HepG2 (cell line): ENCODE results near the gene ZNF444. TPM values are rescaled to one million over a fixed set of nuclear protein-coding genes. Genes with fewer than 3 reads are reported as not detected.

ENCODE experiments used
- FIP1L1 ChIP-seq: fragments of 200-400 bp; formaldehyde crosslinking; IDR thresholded peaks from 2 replicates; pipeline ENCODE4 v1.6.1; 2018; ENCODE audit warnings: low read depth, mild to moderate bottlenecking, low read length, moderate library complexity, borderline replicate concordance; ENCODE audit not compliant: insufficient read depth
- FOXK1 ChIP-seq: sonication (generic); formaldehyde crosslinking; IDR thresholded peaks from 2 replicates; pipeline ENCODE4 v1.4.0; 2020; ENCODE audit warnings: low read depth, missing genetic modification reagents, borderline replicate concordance
- FOXK2 ChIP-seq: fragments of 450-650 bp; IDR thresholded peaks from 2 replicates; pipeline ENCODE4 v1.6.1; 2016
- HOXD1 ChIP-seq: sonication (generic); formaldehyde crosslinking; IDR thresholded peaks from 2 replicates; pipeline ENCODE4 v1.5.0; 2020; ENCODE audit warnings: missing genetic modification reagents
- KLF16 ChIP-seq, 2 experiments: sonication (generic) in 1 of 2; formaldehyde crosslinking in 1 of 2; IDR thresholded peaks; 2 replicates each; pipeline versions ENCODE4 v1.6.1 to v1.8.0; 2016 to 2023; ENCODE audit warnings: missing genetic modification reagents in 2 of 2, missing compliant biosample characterization in 1 of 2
- MBD4 ChIP-seq: IDR thresholded peaks from 2 replicates; pipeline ENCODE4 v1.6.1; 2012; ENCODE audit warnings: low read length, inconsistent platforms, borderline replicate concordance
- MZF1 ChIP-seq: sonication (generic); formaldehyde crosslinking; IDR thresholded peaks from 2 replicates; pipeline ENCODE4 v1.8.1; 2023; ENCODE audit warnings: mild to moderate bottlenecking, missing genetic modification reagents, borderline replicate concordance
- NR2C2 ChIP-seq: sonication (generic); formaldehyde crosslinking; IDR thresholded peaks from 2 replicates; pipeline ENCODE4 v1.4.0; 2020; ENCODE audit warnings: missing genetic modification reagents, mild to moderate bottlenecking, moderate library complexity, borderline replicate concordance
- SP4 ChIP-seq: sonication (generic); formaldehyde crosslinking; IDR thresholded peaks from 2 replicates; pipeline ENCODE4 v1.8.1; 2023; ENCODE audit warnings: mild to moderate bottlenecking, missing genetic modification reagents
- TCF12 ChIP-seq, 2 experiments: fragments of 450-650 bp in 1 of 2; sonication (generic) in 1 of 2; formaldehyde crosslinking in 1 of 2; IDR thresholded peaks; 2 replicates each; pipeline versions ENCODE4 v1.6.1 to v1.8.0; 2017 to 2022; ENCODE audit warnings: antibody characterized with exemption in 1 of 2, mild to moderate bottlenecking in 1 of 2, missing genetic modification reagents in 1 of 2, moderate library complexity in 1 of 2
- ZBTB46 ChIP-seq: sonication (generic); formaldehyde crosslinking; IDR thresholded peaks from 2 replicates; pipeline ENCODE4 v1.4.0; 2020; ENCODE audit warnings: mild to moderate bottlenecking, missing genetic modification reagents, borderline replicate concordance
- ZNF34 ChIP-seq: sonication (generic); formaldehyde crosslinking; IDR thresholded peaks from 2 replicates; pipeline ENCODE4 v1.4.0; 2020; ENCODE audit warnings: mild to moderate bottlenecking, missing genetic modification reagents, borderline replicate concordance
- ZNF552 ChIP-seq: sonication (generic); formaldehyde crosslinking; IDR thresholded peaks from 2 replicates; pipeline ENCODE4 v1.9.0; 2022; ENCODE audit warnings: missing genetic modification reagents, mild to moderate bottlenecking, borderline replicate concordance
- ZNF574 ChIP-seq: sonication (generic); formaldehyde crosslinking; IDR thresholded peaks from 2 replicates; pipeline ENCODE4 v1.4.0; 2020; ENCODE audit warnings: missing genetic modification reagents
- ZNF589 ChIP-seq: sonication (generic); formaldehyde crosslinking; conservative IDR thresholded peaks from 2 replicates; pipeline ENCODE4 v1.8.0; 2022; ENCODE audit warnings: mild to moderate bottlenecking, moderate library complexity, missing genetic modification reagents
- ZNF746 ChIP-seq: sonication (generic); formaldehyde crosslinking; IDR thresholded peaks from 2 replicates; pipeline ENCODE4 v1.8.0; 2022; ENCODE audit warnings: mild to moderate bottlenecking, missing genetic modification reagents
- ZNF839 ChIP-seq: sonication (generic); formaldehyde crosslinking; IDR thresholded peaks from 2 replicates; pipeline ENCODE4 v1.4.0; 2020; ENCODE audit warnings: missing genetic modification reagents, mild to moderate bottlenecking, borderline replicate concordance
- polyA plus RNA-seq, 8 experiments: library from polyadenylated mRNA; depleted of rRNA in 3 of 8; stranded (reverse) in 7 of 8; unstranded in 1 of 8; fragments of >200 nt; fragmentation: Illumina TruSeq in 4 of 8; extraction: Trizol in 4 of 8; gene quantifications; 2 replicates each; pipeline versions ENCODE4 v1.2.1 to v1.2.3, GENCODE V29; 2011 to 2016; ENCODE audit warnings: low read depth in 4 of 8, missing spikeins in 1 of 8, mixed read lengths in 1 of 8; ENCODE audit not compliant: insufficient read depth in 1 of 8
- total RNA-seq, 5 experiments: library from RNA; depleted of rRNA; stranded (reverse); fragments of >200 nt; fragmentation: Illumina TruSeq; extraction: Trizol; gene quantifications; 2 replicates each; pipeline ENCODE4 v1.2.3, GENCODE V29; 2016; ENCODE audit warnings: low read depth in 1 of 5
- TF ChIP-seq, protein P1 (sequence below): sonication (generic); formaldehyde crosslinking; IDR thresholded peaks from 2 replicates; pipeline ENCODE4 v1.4.0; 2020; ENCODE audit warnings: mild to moderate bottlenecking, missing genetic modification reagents
- TF ChIP-seq, protein P2 (sequence below): sonication (generic); formaldehyde crosslinking; IDR thresholded peaks from 2 replicates; pipeline ENCODE4 v1.5.0; 2020; ENCODE audit warnings: mild to moderate bottlenecking, missing genetic modification reagents

The ZNF444 gene
- total and polyA plus RNA-seq, 2 of the 13 experiments (the other 11 are each of a cell fraction or from before 2014, with no cell fraction given) = 27.4 to 30.3 TPM

DNA sequence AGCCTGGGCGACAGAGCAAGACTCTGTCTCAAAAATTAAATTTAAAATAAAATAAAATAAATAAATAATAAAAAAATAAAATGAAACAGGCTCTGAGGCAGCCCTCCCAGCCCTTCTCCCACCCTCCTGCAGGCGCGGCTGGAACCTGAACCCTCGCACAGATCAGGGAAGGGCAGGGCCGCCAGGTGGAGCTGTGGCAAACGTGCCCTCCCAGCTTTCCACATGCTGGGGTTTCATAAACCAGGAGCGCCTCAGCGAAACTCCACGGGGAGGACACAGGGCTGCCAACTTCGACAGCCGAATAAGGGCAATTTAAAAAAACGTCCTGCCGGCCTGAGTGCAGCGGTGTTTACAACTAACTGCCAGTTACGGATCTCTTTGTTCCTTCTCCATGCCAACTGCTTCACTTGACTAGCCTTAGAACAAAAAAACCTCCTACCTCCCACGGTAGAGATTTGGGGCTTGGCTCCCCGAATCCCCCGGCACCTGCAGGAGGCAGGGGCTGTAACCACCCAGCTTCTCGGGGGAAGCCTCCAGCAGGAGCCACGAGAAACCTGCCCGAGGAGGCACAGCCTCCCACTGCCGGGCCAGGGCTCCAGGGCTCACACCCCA is 35.9 kb upstream of the ZNF444 start (continued):
- TF ChIP-seq ZBTB46 (CRISPR knock-in tag) (no peak), ZNF574 (CRISPR knock-in tag) (peak; percentile 90), SP4 (CRISPR knock-in tag) (no peak), ZNF746 (CRISPR knock-in tag) (no peak), ZNF552 (CRISPR knock-in tag) (no peak), FOXK2 (no peak), ZNF839 (CRISPR knock-in tag) (no peak), TCF12 (IDR thresholded peaks at IDR 0.05) (no peak), TCF12 (CRISPR knock-in tag; IDR thresholded peaks at IDR 0.05) (no peak), ZNF34 (CRISPR knock-in tag) (no peak), ZNF589 (CRISPR knock-in tag) (no peak), NR2C2 (no peak), HOXD1 (CRISPR knock-in tag) (no peak), KLF16 (CRISPR knock-in tag; IDR thresholded peaks at IDR 0.05) (peak in 1 of 2 experiments; percentile 65; a peak in 1 of 4 replicates), FOXK1 (peak; percentile 37; the same call in 1 of the 2 replicates), FIP1L1 (no peak), MZF1 (no peak), MBD4 (no peak)
- TF ChIP-seq, protein P1, sequence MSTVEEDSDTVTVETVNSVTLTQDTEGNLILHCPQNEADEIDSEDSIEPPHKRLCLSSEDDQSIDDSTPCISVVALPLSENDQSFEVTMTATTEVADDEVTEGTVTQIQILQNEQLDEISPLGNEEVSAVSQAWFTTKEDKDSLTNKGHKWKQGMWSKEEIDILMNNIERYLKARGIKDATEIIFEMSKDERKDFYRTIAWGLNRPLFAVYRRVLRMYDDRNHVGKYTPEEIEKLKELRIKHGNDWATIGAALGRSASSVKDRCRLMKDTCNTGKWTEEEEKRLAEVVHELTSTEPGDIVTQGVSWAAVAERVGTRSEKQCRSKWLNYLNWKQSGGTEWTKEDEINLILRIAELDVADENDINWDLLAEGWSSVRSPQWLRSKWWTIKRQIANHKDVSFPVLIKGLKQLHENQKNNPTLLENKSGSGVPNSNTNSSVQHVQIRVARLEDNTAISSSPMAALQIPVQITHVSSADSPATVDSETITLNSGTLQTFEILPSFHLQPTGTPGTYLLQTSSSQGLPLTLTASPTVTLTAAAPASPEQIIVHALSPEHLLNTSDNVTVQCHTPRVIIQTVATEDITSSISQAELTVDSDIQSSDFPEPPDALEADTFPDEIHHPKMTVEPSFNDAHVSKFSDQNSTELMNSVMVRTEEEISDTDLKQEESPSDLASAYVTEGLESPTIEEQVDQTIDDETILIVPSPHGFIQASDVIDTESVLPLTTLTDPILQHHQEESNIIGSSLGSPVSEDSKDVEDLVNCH (CRISPR knock-in tag) = no peak
- TF ChIP-seq, protein P2, sequence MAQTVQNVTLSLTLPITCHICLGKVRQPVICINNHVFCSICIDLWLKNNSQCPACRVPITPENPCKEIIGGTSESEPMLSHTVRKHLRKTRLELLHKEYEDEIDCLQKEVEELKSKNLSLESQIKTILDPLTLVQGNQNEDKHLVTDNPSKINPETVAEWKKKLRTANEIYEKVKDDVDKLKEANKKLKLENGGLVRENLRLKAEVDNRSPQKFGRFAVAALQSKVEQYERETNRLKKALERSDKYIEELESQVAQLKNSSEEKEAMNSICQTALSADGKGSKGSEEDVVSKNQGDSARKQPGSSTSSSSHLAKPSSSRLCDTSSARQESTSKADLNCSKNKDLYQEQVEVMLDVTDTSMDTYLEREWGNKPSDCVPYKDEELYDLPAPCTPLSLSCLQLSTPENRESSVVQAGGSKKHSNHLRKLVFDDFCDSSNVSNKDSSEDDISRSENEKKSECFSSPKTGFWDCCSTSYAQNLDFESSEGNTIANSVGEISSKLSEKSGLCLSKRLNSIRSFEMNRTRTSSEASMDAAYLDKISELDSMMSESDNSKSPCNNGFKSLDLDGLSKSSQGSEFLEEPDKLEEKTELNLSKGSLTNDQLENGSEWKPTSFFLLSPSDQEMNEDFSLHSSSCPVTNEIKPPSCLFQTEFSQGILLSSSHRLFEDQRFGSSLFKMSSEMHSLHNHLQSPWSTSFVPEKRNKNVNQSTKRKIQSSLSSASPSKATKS = no peak
